ENCODE results near the gene PREP. TPM values are rescaled to one million over a fixed set of nuclear protein-coding genes. Genes with fewer than 3 reads are reported as not detected.

Gene PREP
- total RNA-seq, 1 donor from 2014 or later: 55.4 TPM

DNA sequence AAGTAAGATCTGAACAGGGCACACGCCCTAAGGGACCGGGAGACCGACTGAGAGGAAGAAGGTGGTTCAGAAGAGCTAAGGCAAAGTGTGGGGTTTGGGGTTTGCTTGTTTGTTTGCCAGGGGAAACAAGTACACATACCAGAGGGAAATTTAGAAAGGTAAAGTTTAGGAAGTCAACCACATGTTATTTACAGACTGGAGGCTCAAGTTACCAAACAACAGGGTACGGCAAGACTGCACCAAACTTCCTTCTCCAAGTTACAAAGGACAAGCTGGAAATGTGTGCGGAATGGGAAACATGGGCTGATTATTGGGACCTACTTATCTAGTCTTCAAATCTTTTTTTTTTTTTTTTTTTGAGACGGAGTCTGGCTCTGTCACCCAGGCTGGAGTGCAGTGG lies 11.2 kb downstream of the PREP start:
- H3K4me1 Mint-ChIP-seq (ENCODE audit: low read depth, unreplicated experiment): no peaks in the 10 kb centered on the region
- H3K27me3 ChIP-seq (ENCODE audit: insufficient read depth, low read length): no peaks in the 10 kb centered on the region
- no peaks in the 10 kb centered on the region for H3K27me3 Mint-ChIP-seq (ENCODE audit: low read depth, unreplicated experiment)
- no peaks in the 10 kb centered on the region for H3K9me3 ChIP-seq (ENCODE audit: insufficient read depth, low read depth, low read length)
- H3K79me2 ChIP-seq (ENCODE audit: insufficient read depth, low read length): peaks cover 6% of the 10 kb centered on the region
- peaks cover 21% of the 10 kb centered on the region for H4K20me1 ChIP-seq (ENCODE audit: insufficient read depth, low read length)
- H3K36me3 Mint-ChIP-seq (ENCODE audit: low read depth, unreplicated experiment): peaks cover 7% of the 10 kb centered on the region
- H3K4me2 ChIP-seq (ENCODE audit: low read length): no peak overlapping the region
- H3K27ac Mint-ChIP-seq (ENCODE audit: unreplicated experiment): no peak overlapping the region
- TF ChIP-seq EZH2 (IDR thresholded peaks at IDR 0.05; ENCODE audit: insufficient read depth, low read length): no peak
- TF ChIP-seq CTCF (IDR thresholded peaks at IDR 0.05; ENCODE audit: insufficient read depth, low read depth, low read length): no peak
- DNase-seq (ENCODE audit: low read depth): no peak
- H3K36me3 ChIP-seq (ENCODE audit: insufficient read depth, low read length): peaks cover 11% of the 10 kb centered on the region
- H3K4me1 ChIP-seq (ENCODE audit: insufficient read depth, low read length): no peaks in the 10 kb centered on the region
- H3K9ac ChIP-seq (ENCODE audit: low read length): no peak overlapping the region
- H3K27ac ChIP-seq (ENCODE audit: low read depth, low read length): no peak overlapping the region
- no peak overlapping the region for H2AFZ ChIP-seq (ENCODE audit: low read depth, low read length)
- H3K4me3 ChIP-seq (ENCODE audit: insufficient read depth, low read depth, low read length): no peak overlapping the region
- H3K9me3 Mint-ChIP-seq (ENCODE audit: unreplicated experiment): no peaks in the 10 kb centered on the region
- no peak for FAIRE-seq
- no peak overlapping the region for H3K4me3 Mint-ChIP-seq (ENCODE audit: unreplicated experiment)

GRCh38 chr6:105389543-105389942 lies 13.3 kb downstream of the PREP start:
- TF ChIP-seq CTCF (IDR thresholded peaks at IDR 0.05; ENCODE audit: insufficient read depth, low read depth, low read length) (no peak), EZH2 (IDR thresholded peaks at IDR 0.05; ENCODE audit: insufficient read depth, low read length) (no peak)
- no peaks in the 10 kb centered on the region for H3K36me3 ChIP-seq (ENCODE audit: insufficient read depth, low read length)
- no peak overlapping the region for H2AFZ ChIP-seq (ENCODE audit: low read depth, low read length)
- no peak for DNase-seq (ENCODE audit: low read depth)
- H3K9ac ChIP-seq (ENCODE audit: low read length): no peak overlapping the region
- H3K4me1 Mint-ChIP-seq (ENCODE audit: low read depth, unreplicated experiment): no peaks in the 10 kb centered on the region
- no peak overlapping the region for H3K27ac ChIP-seq (ENCODE audit: low read depth, low read length)
- H3K79me2 ChIP-seq (ENCODE audit: insufficient read depth, low read length): peaks cover 12% of the 10 kb centered on the region
- peaks cover 8% of the 10 kb centered on the region for H3K36me3 Mint-ChIP-seq (ENCODE audit: low read depth, unreplicated experiment)
- no peaks in the 10 kb centered on the region for H3K9me3 Mint-ChIP-seq (ENCODE audit: unreplicated experiment)
- H3K27me3 ChIP-seq (ENCODE audit: insufficient read depth, low read length): no peaks in the 10 kb centered on the region
- H3K27ac Mint-ChIP-seq (ENCODE audit: unreplicated experiment): no peak overlapping the region
- H3K4me3 Mint-ChIP-seq (ENCODE audit: unreplicated experiment): no peak overlapping the region
- H3K4me2 ChIP-seq (ENCODE audit: low read length): no peak overlapping the region
- no peaks in the 10 kb centered on the region for H3K4me1 ChIP-seq (ENCODE audit: insufficient read depth, low read length)
- no peak for FAIRE-seq
- no peaks in the 10 kb centered on the region for H3K9me3 ChIP-seq (ENCODE audit: insufficient read depth, low read depth, low read length)
- no peaks in the 10 kb centered on the region for H3K27me3 Mint-ChIP-seq (ENCODE audit: low read depth, unreplicated experiment)
- H4K20me1 ChIP-seq (ENCODE audit: insufficient read depth, low read length): peaks cover 27% of the 10 kb centered on the region
- H3K4me3 ChIP-seq (ENCODE audit: insufficient read depth, low read depth, low read length): no peak overlapping the region

- Histone ChIP-seq H4K20me1 (ENCODE audit: insufficient read depth, low read length) (peaks cover 39% of the 10 kb centered on the region), H3K4me1 (ENCODE audit: insufficient read depth, low read length) (no peaks in the 10 kb centered on the region), H3K9me3 (ENCODE audit: insufficient read depth, low read depth, low read length) (no peaks in the 10 kb centered on the region)
Measured at GRCh38 chr6:105388392-105388791, 14.5 kb downstream of the PREP start.

More at GRCh38 chr6:105388392-105388791, 14.5 kb downstream of the PREP start:
- Histone ChIP-seq H3K27ac (ENCODE audit: low read depth, low read length) (no peak overlapping the region), H3K4me3 (ENCODE audit: insufficient read depth, low read depth, low read length) (no peak overlapping the region), H3K9ac (ENCODE audit: low read length) (no peak overlapping the region), H3K79me2 (ENCODE audit: insufficient read depth, low read length) (peaks cover 24% of the 10 kb centered on the region), H3K4me2 (ENCODE audit: low read length) (no peak overlapping the region), H3K36me3 (ENCODE audit: insufficient read depth, low read length) (no peaks in the 10 kb centered on the region), H2AFZ (ENCODE audit: low read depth, low read length) (no peak overlapping the region), H3K27me3 (ENCODE audit: insufficient read depth, low read length) (no peaks in the 10 kb centered on the region)
- TF ChIP-seq CTCF (IDR thresholded peaks at IDR 0.05; ENCODE audit: insufficient read depth, low read depth, low read length) (no peak), EZH2 (IDR thresholded peaks at IDR 0.05; ENCODE audit: insufficient read depth, low read length) (no peak)
- H3K4me1 Mint-ChIP-seq (ENCODE audit: low read depth, unreplicated experiment): peaks cover 7% of the 10 kb centered on the region
- H3K36me3 Mint-ChIP-seq (ENCODE audit: low read depth, unreplicated experiment): peaks cover 13% of the 10 kb centered on the region
- no peak for DNase-seq (ENCODE audit: low read depth)
- no peaks in the 10 kb centered on the region for H3K27me3 Mint-ChIP-seq (ENCODE audit: low read depth, unreplicated experiment)
- no peak overlapping the region for H3K27ac Mint-ChIP-seq (ENCODE audit: unreplicated experiment)
- H3K9me3 Mint-ChIP-seq (ENCODE audit: unreplicated experiment): no peaks in the 10 kb centered on the region
- FAIRE-seq: no peak
- H3K4me3 Mint-ChIP-seq (ENCODE audit: unreplicated experiment): no peak overlapping the region

All from astrocyte (in vitro differentiated cells and primary cell).